HG02763 (cell line): ENCODE measurements around the gene PLCD1.
A peak's percentile ranks its signal among the peaks of the same experiment; 100 is the strongest.

Source experiments
- ATAC-seq: cut with Tn5 transposase; IDR thresholded peaks from one replicate; pipeline ENCODE4 v1.9.1; 2021; ENCODE audit warnings: mild to moderate bottlenecking, moderate library complexity; ENCODE audit not compliant: unreplicated experiment

The PLCD1 gene

GRCh38 chr3:38001456-38002081 is 27.9 kb downstream of the PLCD1 start:
- no peak for ATAC-seq

- ATAC-seq = no peak
Observed at GRCh38 chr3:38000965-38001455, 28.4 kb downstream of the PLCD1 start.

GRCh38 chr3:38000242-38000916 is 29.1 kb downstream of the PLCD1 start:
- ATAC-seq = no peak

- no peak for ATAC-seq
Observed at GRCh38 chr3:37999836-38000235, 29.6 kb downstream of the PLCD1 start.

GRCh38 chr3:37997791-37998370 is 31.6 kb downstream of the PLCD1 start:
- ATAC-seq = no peak

- ATAC-seq = no peak
Observed at GRCh38 chr3:37997342-37997741, 32.1 kb downstream of the PLCD1 start.

- peak; percentile 52 for ATAC-seq
Observed at GRCh38 chr3:37996785-37997301, 32.6 kb downstream of the PLCD1 start.

GRCh38 chr3:37995652-37996641 is 33.5 kb downstream of the PLCD1 start:
- ATAC-seq = no peak

GRCh38 chr3:37994639-37994972 is 34.8 kb downstream of the PLCD1 start:
- no peak for ATAC-seq

GRCh38 chr3:37993820-37994638 is 35.4 kb downstream of the PLCD1 start:
- ATAC-seq = peak; percentile 48

GRCh38 chr3:37993460-37993819 is 36.0 kb downstream of the PLCD1 start:
- ATAC-seq = no peak

- ATAC-seq = no peak
Observed at GRCh38 chr3:37993067-37993455, 36.4 kb downstream of the PLCD1 start.

- no peak for ATAC-seq
Observed at GRCh38 chr3:37992271-37993066, 37.0 kb downstream of the PLCD1 start.

- ATAC-seq = no peak
Observed at GRCh38 chr3:37991823-37992222, 37.6 kb downstream of the PLCD1 start.

- ATAC-seq = no peak
Observed at GRCh38 chr3:37991109-37991508, 38.3 kb downstream of the PLCD1 start.

- ATAC-seq = no peak
Observed at GRCh38 chr3:37990527-37990926, 38.9 kb downstream of the PLCD1 start, which contains the start of gene VILL. Gene VILL (plus strand): TSS chr3:37990786. CDS start chr3:37993673, 2,887 bp downstream.

- no peak for ATAC-seq
Observed at GRCh38 chr3:37989821-37990480, 39.5 kb downstream of the PLCD1 start.

- ATAC-seq = no peak
Observed at GRCh38 chr3:37988931-37989525, 40.4 kb downstream of the PLCD1 start.
